HG02938 (cell line): ENCODE results near the gene UST.
"Not testable (repeated sequence)": the region's sequence is repeated elsewhere in the genome, so short reads cannot be mapped to it uniquely, and the experiment has no call there.

Source experiments
- ATAC-seq: cut with Tn5 transposase; IDR thresholded peaks from one replicate; pipeline ENCODE4 v1.9.1; 2021; ENCODE audit warnings: mild to moderate bottlenecking, moderate library complexity; ENCODE audit not compliant: unreplicated experiment

Gene UST

DNA sequence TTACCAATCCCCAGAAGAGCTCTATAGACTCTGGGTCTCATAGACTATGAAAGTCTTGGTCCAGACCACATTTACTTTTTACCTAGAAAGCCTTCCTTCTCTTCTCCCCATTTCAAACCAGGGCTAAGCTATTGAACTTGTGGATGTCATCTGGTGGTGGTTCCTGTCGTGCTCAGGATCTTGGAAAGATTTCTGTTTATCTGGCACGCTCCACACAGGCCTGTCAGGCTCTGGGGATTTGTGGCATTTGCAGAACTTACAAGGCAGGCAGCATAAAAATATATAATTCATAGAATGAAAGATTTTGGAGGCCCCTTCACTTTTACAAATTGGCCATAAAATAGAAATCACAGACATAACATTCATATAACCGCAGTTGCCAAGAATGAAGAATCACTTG is 188.1 kb downstream of the UST start:
- no peak for ATAC-seq

- no peak for ATAC-seq
Measured at GRCh38 chr6:148935705-148936435, 189.0 kb downstream of the UST start.

DNA sequence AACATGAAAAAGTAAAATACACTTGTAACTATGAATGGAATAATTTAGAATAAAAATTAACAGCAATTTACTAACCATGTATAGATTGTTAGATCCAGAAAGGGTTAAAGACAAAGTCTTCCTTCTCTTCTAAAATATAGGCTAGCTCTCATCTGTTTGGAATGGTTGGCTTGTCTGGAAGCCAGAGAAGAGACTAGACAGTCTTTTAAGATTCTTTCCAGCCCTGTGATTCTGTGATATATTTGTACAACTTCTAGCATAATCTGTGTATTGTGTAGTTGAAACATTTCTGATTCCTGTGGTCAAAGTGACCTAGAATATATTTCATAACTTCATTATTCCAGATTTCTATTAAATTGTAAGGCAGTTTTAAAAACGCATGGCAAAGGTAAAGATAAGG is 196.6 kb downstream of the UST start:
- ATAC-seq, result no peak

DNA sequence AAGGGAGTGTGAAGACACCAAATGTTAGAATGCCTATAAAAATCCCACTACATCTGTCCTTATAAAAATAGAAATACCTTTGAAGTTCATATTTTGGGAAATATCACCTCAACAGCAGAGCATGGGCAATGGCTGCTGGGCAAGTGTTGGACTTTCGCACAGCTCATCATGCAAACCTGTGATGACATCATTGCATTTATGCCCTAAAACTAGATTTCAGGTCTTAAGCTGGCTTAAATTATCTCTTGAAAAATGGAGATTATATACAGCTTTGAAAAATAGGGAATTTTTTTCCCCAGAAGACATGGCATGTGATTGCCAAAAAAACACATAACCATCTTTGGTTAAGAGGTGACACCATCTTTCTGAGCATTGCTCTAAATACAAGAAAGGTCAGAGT is 197.8 kb downstream of the UST start:
- no peak for ATAC-seq

- ATAC-seq, result no peak
Measured at GRCh38 chr6:148945301-148946021, 198.6 kb downstream of the UST start.

DNA sequence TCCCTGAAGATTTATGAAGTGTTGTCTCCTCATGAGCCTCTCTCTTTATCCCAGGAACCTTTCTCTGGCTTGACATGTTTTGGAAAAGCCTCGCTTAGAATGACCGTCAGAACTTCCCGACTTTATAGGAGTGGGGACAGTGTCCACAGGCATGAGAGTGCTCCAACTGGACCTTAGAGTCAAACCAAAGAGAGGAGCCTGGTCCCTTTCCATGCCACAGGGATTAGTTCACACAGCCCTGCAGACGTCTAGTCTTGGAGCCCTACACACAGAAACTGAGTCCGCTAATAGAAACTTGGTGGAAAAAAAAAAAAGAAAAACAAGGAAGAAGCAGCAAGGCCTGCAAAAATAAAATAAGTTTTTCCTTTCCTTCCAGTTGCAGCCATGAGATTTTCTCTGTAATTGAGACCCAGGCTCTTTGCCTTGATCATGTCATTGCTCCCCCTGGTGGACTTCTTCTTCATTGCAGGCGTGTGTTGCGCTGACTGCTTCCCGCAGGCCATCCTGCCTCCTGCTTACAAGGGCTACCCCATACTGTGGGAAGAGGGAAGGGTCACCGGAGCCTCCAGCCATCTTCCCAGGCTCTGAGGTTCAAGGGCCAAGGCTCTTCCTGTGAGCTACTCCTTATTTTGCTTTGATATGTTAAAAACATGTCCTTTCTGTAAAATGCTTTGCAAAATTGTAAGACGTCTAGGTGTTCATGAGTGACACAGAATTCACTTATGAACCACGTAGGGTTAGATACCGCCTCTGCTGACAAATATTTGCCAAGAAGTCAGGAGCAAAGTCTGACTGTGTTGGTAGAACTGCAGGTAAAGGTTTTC is 201.0 kb downstream of the UST start:
- peak; percentile 72 for ATAC-seq

DNA sequence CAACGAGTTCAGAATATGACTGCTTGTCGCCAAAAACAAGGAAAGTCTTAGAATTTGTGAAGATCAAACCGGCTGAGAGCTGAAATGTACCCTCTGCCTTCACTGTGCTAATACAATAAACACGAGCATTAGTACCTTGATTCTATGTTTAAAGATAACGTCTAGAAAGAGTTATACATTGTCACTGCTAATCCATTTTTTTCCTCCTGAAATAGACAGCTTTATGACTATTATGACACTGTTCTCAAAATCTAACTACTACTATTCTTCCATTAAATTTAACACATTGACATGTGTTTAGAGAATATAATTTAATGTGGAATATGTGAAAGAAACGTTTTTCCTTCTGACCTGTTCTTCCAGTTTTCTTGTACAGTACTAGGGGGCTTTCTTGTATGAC is 204.8 kb downstream of the UST start:
- no peak for ATAC-seq

- ATAC-seq, result no peak
Measured at GRCh38 chr6:148952147-148953035, 205.6 kb downstream of the UST start.

- no peak for ATAC-seq
Measured at GRCh38 chr6:148954461-148954860, 207.6 kb downstream of the UST start.

DNA sequence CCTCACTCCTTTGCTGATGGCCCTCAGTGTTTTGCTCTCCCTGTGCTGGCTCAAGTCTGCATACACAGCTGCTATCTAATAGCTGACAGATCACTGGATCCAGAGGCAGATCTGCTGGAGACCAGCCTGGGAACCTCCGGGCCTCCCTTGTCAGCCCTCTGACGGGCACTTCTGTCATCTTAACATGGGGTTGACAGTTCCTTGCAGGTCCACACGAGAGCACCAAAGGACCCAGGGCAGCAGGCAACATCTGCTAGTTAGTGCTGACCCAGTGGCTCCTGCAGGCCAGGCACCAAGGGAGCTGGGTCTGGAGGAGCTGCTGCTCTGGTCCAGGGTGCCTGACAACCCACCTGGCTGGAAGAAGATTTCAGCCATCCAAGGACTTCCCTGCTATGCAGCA is 208.1 kb downstream of the UST start:
- ATAC-seq, result no peak

DNA sequence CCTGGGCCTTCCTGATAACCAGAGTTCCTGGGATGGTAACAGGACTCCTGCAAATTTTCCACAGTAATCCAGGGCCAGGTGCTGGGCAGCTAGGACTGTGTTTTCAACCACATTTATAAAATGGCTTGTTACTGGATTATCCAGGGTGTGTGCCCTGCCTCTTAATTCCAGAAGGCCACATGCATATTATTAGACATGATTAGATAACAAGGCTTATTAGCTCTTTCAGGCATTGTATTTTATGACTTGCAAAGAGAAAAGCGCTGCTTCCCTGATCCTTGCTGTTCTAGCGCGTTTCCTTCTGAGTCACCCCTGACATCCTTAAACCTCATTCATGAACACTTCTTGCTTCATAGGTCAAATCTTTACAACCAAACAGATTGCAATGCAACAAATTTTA is 208.6 kb downstream of the UST start:
- no peak for ATAC-seq

DNA sequence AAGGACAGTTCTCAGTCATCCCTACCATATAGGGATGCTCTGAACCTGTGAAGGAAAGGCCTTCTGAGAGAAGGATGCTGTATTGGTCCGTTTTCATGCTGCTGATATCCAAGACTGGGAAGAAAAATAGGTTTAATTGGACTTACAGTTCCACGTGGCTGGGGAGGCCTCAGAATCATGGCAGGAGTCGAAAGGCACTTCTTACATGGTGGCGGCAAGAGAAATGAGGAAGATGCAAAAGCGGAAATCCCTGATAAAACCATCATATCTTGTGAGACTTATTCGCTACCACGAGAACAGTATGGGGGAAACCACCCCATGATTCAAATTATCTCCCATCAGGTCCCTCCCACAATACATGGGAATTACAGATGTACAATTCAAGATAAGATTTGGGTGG is 209.3 kb downstream of the UST start:
- not testable (repeated sequence) for ATAC-seq

DNA sequence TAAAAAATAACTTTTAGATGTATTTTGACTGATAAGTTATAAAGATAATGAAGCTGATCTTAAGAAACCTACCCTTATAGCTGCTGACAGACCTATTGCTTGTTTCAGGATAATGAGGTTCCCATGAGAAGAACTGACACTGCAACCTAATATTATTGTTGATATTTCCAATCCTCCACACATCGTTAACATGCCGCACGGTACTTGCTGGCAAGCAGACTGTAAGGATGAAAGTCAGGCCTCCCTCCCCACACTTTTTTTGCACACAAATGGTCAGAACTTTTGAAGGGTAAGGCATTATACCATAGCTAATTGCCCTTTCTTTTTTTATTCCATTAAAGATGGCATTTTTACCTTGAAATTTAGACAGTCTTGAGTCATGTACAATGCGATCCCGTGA is 210.9 kb downstream of the UST start:
- ATAC-seq, result no peak

DNA sequence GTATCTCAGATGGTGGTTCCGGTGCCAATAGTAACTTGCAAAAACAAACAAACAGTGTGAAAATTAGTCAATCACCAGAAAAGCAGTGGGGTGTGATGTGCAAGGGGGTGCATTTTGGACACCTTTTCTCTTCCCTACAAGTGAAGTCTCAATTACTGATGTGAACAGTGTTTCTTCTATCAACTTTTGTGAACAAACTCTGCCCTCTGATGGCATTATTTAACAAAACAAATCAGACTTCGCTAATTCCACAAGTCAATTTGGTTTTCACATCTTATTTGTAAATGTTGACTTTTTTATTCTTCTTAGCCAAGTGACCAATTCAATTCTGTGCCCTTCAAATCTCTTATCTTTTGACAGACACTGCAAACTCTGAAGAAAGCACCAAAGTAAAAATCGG is 212.2 kb downstream of the UST start:
- no peak for ATAC-seq

DNA sequence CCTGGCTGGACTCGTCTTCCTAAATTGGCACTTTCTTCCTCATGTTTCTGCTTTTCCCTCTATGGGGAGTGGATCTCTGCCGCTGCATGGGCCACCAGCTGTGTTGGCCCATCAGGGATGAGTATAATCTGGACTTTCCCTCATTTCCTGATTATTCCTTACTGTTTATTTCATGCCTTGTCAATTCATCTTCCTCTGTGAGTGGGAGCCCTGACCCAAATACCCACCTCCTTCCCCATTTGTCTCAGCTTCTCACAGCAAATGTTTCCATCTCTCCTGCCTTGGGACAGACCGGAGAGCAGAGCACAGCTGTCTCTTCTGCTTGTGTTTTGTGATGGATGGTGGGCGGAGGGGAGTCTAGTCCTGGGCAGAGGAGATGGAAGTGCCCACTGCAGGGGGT is 212.7 kb downstream of the UST start:
- ATAC-seq, result no peak

DNA sequence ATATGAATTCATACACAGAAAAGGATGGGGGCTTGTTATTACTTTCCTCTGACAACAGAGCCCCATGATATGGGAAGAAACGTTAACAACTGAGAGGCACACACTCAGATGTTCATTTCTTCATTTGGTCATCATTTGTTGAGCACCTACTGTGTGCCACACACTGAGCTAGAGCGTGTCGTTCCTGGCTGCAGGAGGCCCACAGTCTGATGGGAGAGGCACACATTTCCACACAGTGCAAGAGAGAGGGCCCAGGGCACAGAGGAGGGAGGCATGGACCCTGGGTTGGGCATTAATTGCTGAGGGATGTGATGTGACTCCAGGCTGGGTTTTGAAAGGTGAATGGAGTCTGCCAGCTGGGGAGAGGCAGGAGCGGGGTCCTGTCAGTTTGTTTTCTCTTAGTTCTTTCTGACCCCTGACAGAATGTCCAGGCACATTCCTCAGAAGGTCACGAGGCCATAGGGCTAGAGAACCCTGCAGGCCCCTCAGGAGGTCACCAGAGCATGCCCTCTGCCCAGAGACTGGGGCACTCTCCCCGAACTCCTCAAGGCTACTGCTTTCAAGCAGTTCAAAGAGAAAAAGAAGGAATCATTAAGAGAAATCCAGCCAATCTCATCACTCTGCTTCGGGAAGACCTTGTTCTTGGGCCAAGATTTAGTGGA is 216.2 kb downstream of the UST start:
- no peak for ATAC-seq

- no peak for ATAC-seq
Measured at GRCh38 chr6:148963738-148964137, 216.9 kb downstream of the UST start.

- ATAC-seq, result no peak
Measured at GRCh38 chr6:148964467-148964866, 217.6 kb downstream of the UST start.

- ATAC-seq, result no peak
Measured at GRCh38 chr6:148965287-148965686, 218.5 kb downstream of the UST start.

DNA sequence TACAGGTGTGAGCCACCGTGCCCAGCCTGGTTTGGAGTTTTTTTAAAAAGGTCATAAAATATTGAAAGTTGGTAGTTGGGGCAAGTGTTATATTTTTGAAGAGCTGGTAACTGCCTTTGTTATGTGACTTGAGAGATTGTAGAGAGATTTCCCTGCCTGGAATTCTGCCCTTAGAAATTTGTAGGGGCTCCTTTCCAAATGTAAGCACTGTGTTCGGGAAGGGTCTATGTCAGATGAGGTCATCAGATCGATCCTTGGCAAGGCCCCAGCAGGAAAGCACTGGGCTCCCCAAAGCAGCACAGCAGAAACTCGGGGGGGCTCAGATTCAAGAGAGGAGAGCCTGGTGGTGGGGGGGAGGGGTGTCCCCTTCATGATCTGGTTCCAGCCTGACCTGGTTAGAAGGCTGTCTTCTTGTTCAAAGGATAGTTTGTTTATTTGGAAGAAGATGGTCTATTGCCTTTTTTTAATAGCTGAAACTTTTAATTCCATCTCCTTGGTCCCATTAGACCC is 220.2 kb downstream of the UST start:
- ATAC-seq, result no peak
